Measurements from ENCODE around the gene OSBPL10.

OSBPL10 gene

GRCh38 chr3:31622636-31623288 lies 358.3 kb downstream of the OSBPL10 start:
- Histone ChIP-seq H2AFZ (ENCODE audit: low read depth, low read length) (no peak overlapping the region), H3K4me1 (ENCODE audit: insufficient read depth, low read length) (no peaks in the 10 kb centered on the region), H3K4me3 (ENCODE audit: low read length) (no peak overlapping the region), H3K36me3 (ENCODE audit: insufficient read depth, low read length) (peaks cover 67% of the 10 kb centered on the region), H3K27me3 (ENCODE audit: insufficient read depth, low read length) (no peaks in the 10 kb centered on the region), H3K9me3 (ENCODE audit: low read length) (no peaks in the 10 kb centered on the region)

GRCh38 chr3:31621314-31621713 lies 359.7 kb downstream of the OSBPL10 start:
- Histone ChIP-seq H3K9me3 (ENCODE audit: low read length) (no peaks in the 10 kb centered on the region), H3K36me3 (ENCODE audit: insufficient read depth, low read length) (peaks cover 55% of the 10 kb centered on the region), H2AFZ (ENCODE audit: low read depth, low read length) (no peak overlapping the region), H3K4me1 (ENCODE audit: insufficient read depth, low read length) (no peaks in the 10 kb centered on the region), H3K4me3 (ENCODE audit: low read length) (no peak overlapping the region), H3K27me3 (ENCODE audit: insufficient read depth, low read length) (no peaks in the 10 kb centered on the region)

- Histone ChIP-seq H3K27me3 (ENCODE audit: insufficient read depth, low read length) (no peaks in the 10 kb centered on the region), H3K9me3 (ENCODE audit: low read length) (no peaks in the 10 kb centered on the region), H2AFZ (ENCODE audit: low read depth, low read length) (no peak overlapping the region), H3K4me1 (ENCODE audit: insufficient read depth, low read length) (no peaks in the 10 kb centered on the region), H3K4me3 (ENCODE audit: low read length) (no peak overlapping the region), H3K36me3 (ENCODE audit: insufficient read depth, low read length) (peaks cover 53% of the 10 kb centered on the region)
Observed at GRCh38 chr3:31620656-31621055, 360.4 kb downstream of the OSBPL10 start.

- Histone ChIP-seq H3K4me3 (ENCODE audit: low read length) (no peak overlapping the region), H3K27me3 (ENCODE audit: insufficient read depth, low read length) (no peaks in the 10 kb centered on the region), H2AFZ (ENCODE audit: low read depth, low read length) (no peak overlapping the region), H3K9me3 (ENCODE audit: low read length) (no peaks in the 10 kb centered on the region), H3K4me1 (ENCODE audit: insufficient read depth, low read length) (no peaks in the 10 kb centered on the region), H3K36me3 (ENCODE audit: insufficient read depth, low read length) (peaks cover 27% of the 10 kb centered on the region)
Observed at GRCh38 chr3:31616711-31617110, 364.4 kb downstream of the OSBPL10 start.

- no peak overlapping the region for H3K4me3 ChIP-seq (ENCODE audit: low read length)
- no peaks in the 10 kb centered on the region for H3K4me1 ChIP-seq (ENCODE audit: insufficient read depth, low read length)
- no peak overlapping the region for H2AFZ ChIP-seq (ENCODE audit: low read depth, low read length)
- H3K36me3 ChIP-seq (ENCODE audit: insufficient read depth, low read length) = peaks cover 17% of the 10 kb centered on the region
- H3K9me3 ChIP-seq (ENCODE audit: low read length) = no peaks in the 10 kb centered on the region
- no peaks in the 10 kb centered on the region for H3K27me3 ChIP-seq (ENCODE audit: insufficient read depth, low read length)
Observed at GRCh38 chr3:31615071-31615875, 365.8 kb downstream of the OSBPL10 start.

GRCh38 chr3:31614162-31614921 lies 366.7 kb downstream of the OSBPL10 start:
- H3K4me1 ChIP-seq (ENCODE audit: insufficient read depth, low read length) = no peaks in the 10 kb centered on the region

GRCh38 chr3:31613654-31614053 lies 367.4 kb downstream of the OSBPL10 start:
- Histone ChIP-seq H3K4me3 (ENCODE audit: low read length) (no peak overlapping the region), H3K9me3 (ENCODE audit: low read length) (no peaks in the 10 kb centered on the region), H2AFZ (ENCODE audit: low read depth, low read length) (no peak overlapping the region), H3K4me1 (ENCODE audit: insufficient read depth, low read length) (no peaks in the 10 kb centered on the region), H3K27me3 (ENCODE audit: insufficient read depth, low read length) (no peaks in the 10 kb centered on the region), H3K36me3 (ENCODE audit: insufficient read depth, low read length) (peaks cover 5% of the 10 kb centered on the region)

More at GRCh38 chr3:31614162-31614921, 366.7 kb downstream of the OSBPL10 start:
- peaks cover 11% of the 10 kb centered on the region for H3K36me3 ChIP-seq (ENCODE audit: insufficient read depth, low read length)
- no peaks in the 10 kb centered on the region for H3K9me3 ChIP-seq (ENCODE audit: low read length)
- no peak overlapping the region for H2AFZ ChIP-seq (ENCODE audit: low read depth, low read length)
- no peaks in the 10 kb centered on the region for H3K27me3 ChIP-seq (ENCODE audit: insufficient read depth, low read length)
- H3K4me3 ChIP-seq (ENCODE audit: low read length) = no peak overlapping the region

- Histone ChIP-seq H3K27me3 (ENCODE audit: insufficient read depth, low read length) (no peaks in the 10 kb centered on the region), H3K4me1 (ENCODE audit: insufficient read depth, low read length) (no peaks in the 10 kb centered on the region), H3K4me3 (ENCODE audit: low read length) (no peak overlapping the region), H3K9me3 (ENCODE audit: low read length) (no peaks in the 10 kb centered on the region), H2AFZ (ENCODE audit: low read depth, low read length) (no peak overlapping the region), H3K36me3 (ENCODE audit: insufficient read depth, low read length) (peaks cover 4% of the 10 kb centered on the region)
Observed at GRCh38 chr3:31613177-31613576, 367.9 kb downstream of the OSBPL10 start.
